CD4-positive, alpha-beta T cell treated with Interferon alpha-2 for 1 hour (primary cell): ENCODE measurements around the gene C1orf216.
"Not testable (repeated sequence)": the region's sequence is repeated elsewhere in the genome, so short reads cannot be mapped to it uniquely, and the experiment has no call there.

Experiments used
- DNase-seq, 2 donors: peaks; one replicate each; pipeline ENCODE4 v3.0.0-alpha.2; 2020 to 2022

The C1orf216 gene

GRCh38 chr1:35718492-35719336 lies at the start of gene C1orf216:
Gene C1orf216 (minus strand): TSS chr1:35718884. CDS start chr1:35716321, 2,563 bp downstream.
- peak; percentile 26 to 73 for DNase-seq

- DNase-seq = no peak
Observed at GRCh38 chr1:35764283-35764682, 45.6 kb upstream of the C1orf216 start.

- no peak for DNase-seq
Observed at GRCh38 chr1:35763201-35763600, 44.5 kb upstream of the C1orf216 start.

GRCh38 chr1:35762141-35762540 lies 43.5 kb upstream of the C1orf216 start:
- no peak for DNase-seq

GRCh38 chr1:35756064-35756463 lies 37.4 kb upstream of the C1orf216 start:
- no peak for DNase-seq

- DNase-seq = no peak
Observed at GRCh38 chr1:35753626-35754260, 35.1 kb upstream of the C1orf216 start.

- no peak for DNase-seq
Observed at GRCh38 chr1:35748326-35748725, 29.6 kb upstream of the C1orf216 start.

- no peak for DNase-seq
Observed at GRCh38 chr1:35745124-35745730, 26.5 kb upstream of the C1orf216 start.

- no peak for DNase-seq
Observed at GRCh38 chr1:35737120-35737519, 18.4 kb upstream of the C1orf216 start.

- DNase-seq = no peak
Observed at GRCh38 chr1:35727434-35728040, 8.9 kb upstream of the C1orf216 start.

- peak; percentile 45 to 67 for DNase-seq
Observed at GRCh38 chr1:35726450-35727433, 8.1 kb upstream of the C1orf216 start.

- no peak for DNase-seq
Observed at GRCh38 chr1:35725596-35725995, 6.9 kb upstream of the C1orf216 start.

GRCh38 chr1:35717911-35718476 lies 690 bp downstream of the C1orf216 start:
- no peak for DNase-seq

GRCh38 chr1:35715568-35716002 lies 3.1 kb downstream of the C1orf216 start:
- DNase-seq = peak; percentile 71 to 83

- no peak for DNase-seq
Observed at GRCh38 chr1:35714921-35715567, 3.6 kb downstream of the C1orf216 start.

GRCh38 chr1:35711098-35711497 lies 7.6 kb downstream of the C1orf216 start:
- DNase-seq = not testable (repeated sequence)

- DNase-seq = no peak
Observed at GRCh38 chr1:35708952-35709351, 9.7 kb downstream of the C1orf216 start.

- DNase-seq = no peak
Observed at GRCh38 chr1:35708441-35708921, 10.2 kb downstream of the C1orf216 start.

GRCh38 chr1:35707601-35708440 lies 10.9 kb downstream of the C1orf216 start:
- DNase-seq = peak in 1 of 2 donors; percentile 31
